Psoas muscle (tissue), 8 donors: ENCODE data around the gene TELO2. TPM values are rescaled to one million over a fixed set of nuclear protein-coding genes. Genes with fewer than 3 reads are reported as not detected.
"Not testable (repeated sequence)": the region's sequence is repeated elsewhere in the genome, so short reads cannot be mapped to it uniquely, and the experiment has no call there.

ENCODE experiments used
- ATAC-seq, 4 donors: fragments of 200-7000 bp; cut with Tn5 transposase; one replicate each; pipeline ENCODE4 v1.9.1; 2020; ENCODE audit warnings: moderate library complexity in 3 of 4, mild to moderate bottlenecking in 2 of 4
- DNase-seq, 2 donors: peaks; one replicate each; pipeline ENCODE4 v3.0.0-alpha.2; 2020
- H3K27ac ChIP-seq: fragments of 200-600 bp; one replicate; pipeline ENCODE4 v1.8.0; 2022
- H3K27me3 ChIP-seq, 3 donors: fragments of 200-600 bp in 1 of 3; one replicate each; pipeline versions ENCODE4 v1.6.1 to v1.8.0; 2013 to 2022; ENCODE audit warnings: low read length in 2 of 3, mild to moderate bottlenecking in 2 of 3, moderate library complexity in 1 of 3; ENCODE audit not compliant: insufficient read depth in 3 of 3
- H3K36me3 ChIP-seq, 2 donors: fragments of 200-600 bp in 1 of 2; one replicate each; pipeline versions ENCODE4 v1.6.1 to v1.8.0; 2013 to 2022; ENCODE audit warnings: low read depth in 1 of 2, mild to moderate bottlenecking in 1 of 2, moderate library complexity in 1 of 2; ENCODE audit not compliant: insufficient read depth in 1 of 2
- H3K4me1 ChIP-seq: fragments of 200-600 bp; one replicate; pipeline ENCODE4 v1.8.0; 2022
- H3K4me3 ChIP-seq: fragments of 200-600 bp; one replicate; pipeline ENCODE4 v1.8.0; 2022; ENCODE audit warnings: mild to moderate bottlenecking
- H3K9me3 ChIP-seq: fragments of 200-600 bp; one replicate; pipeline ENCODE4 v1.8.0; 2022
- WGBS, 3 donors: extraction: QIAGEN DNeasy Blood & Tissue Kit; methylation state at CpG; one replicate each; pipeline versions ENCODE4 v1.1.6 to v1.1.7; 2013; 5-methylcytosine and 5-hydroxymethylcytosine counted together
- intact Hi-C, 2 donors: fragments of 100-400 bp; cut with DNase I; formaldehyde crosslinking; loops; one replicate each; pipeline versions ENCODE4 v1.11.0 to v1.14.2; 2022
- polyA plus RNA-seq, 3 donors: library from polyadenylated mRNA; stranded (reverse); fragments of 200-250 nt; gene quantifications; one replicate each; pipeline ENCODE4 v1.2.3, GENCODE V29; 2013
- total RNA-seq, 4 donors: library from RNA; stranded (reverse); fragmentation: NEBNext Ultra II Directional in 2 of 4; extraction: Animal tissue kit (Norgen Biotek cat#: 25700) in 2 of 4; gene quantifications; one replicate each; pipeline versions ENCODE4 v1.2.1 to v1.2.4, GENCODE V29; 2021 to 2023
- TF ChIP-seq, protein P1 (sequence below): fragments of 200-600 bp; IDR thresholded peaks from one replicate; pipeline ENCODE4 v1.8.0; 2022; ENCODE audit warnings: antibody characterized with exemption
- donor health status: healthy with polysubstance abuse.
- donor health status: DM: no; HTN: no; CAD: no; lungs with moderate emphysema.
- donor health status: Bipolar disorder and iron deficiency.
- donor health status: healthy.
- donor health status: DM: yes; HTN: yes; CAD: no.
- donor health status: DM: no; HTN: no; CAD: no.
- donor health status: DM: no; HTN: no; CAD: no.
- donor health status: DM: yes; HTN: yes; CAD: no.

The TELO2 gene
- total and polyA plus RNA-seq, 7 donors = 11.6 to 23.8 (median 17.4) TPM

DNA sequence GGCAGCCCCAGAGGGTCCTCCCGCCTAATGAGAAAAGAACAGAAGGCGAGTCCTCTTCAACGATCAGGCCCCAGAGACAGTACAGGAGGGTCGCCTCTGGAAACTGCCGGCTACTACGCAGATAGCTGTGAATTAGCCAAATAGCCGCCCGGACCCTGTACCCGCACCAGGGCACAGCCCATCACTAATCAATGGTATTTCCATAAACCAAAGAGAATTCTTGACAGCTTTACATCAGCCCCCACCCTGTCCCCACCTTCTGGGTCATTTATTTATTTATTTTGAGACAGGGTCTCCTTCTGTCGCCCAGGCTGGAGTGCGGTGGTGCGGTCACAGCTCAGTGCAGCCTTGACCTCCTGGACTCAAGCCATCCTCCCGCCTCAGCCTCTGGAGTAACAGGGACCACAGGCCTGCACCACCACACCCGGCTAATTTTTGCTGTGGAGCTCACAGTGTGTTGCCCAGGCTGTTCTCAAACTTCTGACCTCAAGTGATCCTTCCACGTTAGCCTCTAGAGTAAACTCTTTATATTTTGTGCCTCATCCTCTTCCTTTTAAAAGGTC lies 17.5 kb upstream of the TELO2 start:
- ATAC-seq (peak in 2 of 4 donors; percentile 3 to 23), DNase-seq (no peak)
- H3K36me3 ChIP-seq = no peaks in the 10 kb centered on the region
- peak overlapping the region; percentile 91 for H3K4me3 ChIP-seq
- H3K27ac ChIP-seq = peak overlapping the region; percentile 96
- H3K4me1 ChIP-seq = peaks cover 14% of the 10 kb centered on the region
- 43 to 57% (median 52%) methylated on average over 15 of the region's 15 CpGs for WGBS, 3 donors
- no peaks in the 10 kb centered on the region for H3K9me3 ChIP-seq
- TF ChIP-seq, protein P1, sequence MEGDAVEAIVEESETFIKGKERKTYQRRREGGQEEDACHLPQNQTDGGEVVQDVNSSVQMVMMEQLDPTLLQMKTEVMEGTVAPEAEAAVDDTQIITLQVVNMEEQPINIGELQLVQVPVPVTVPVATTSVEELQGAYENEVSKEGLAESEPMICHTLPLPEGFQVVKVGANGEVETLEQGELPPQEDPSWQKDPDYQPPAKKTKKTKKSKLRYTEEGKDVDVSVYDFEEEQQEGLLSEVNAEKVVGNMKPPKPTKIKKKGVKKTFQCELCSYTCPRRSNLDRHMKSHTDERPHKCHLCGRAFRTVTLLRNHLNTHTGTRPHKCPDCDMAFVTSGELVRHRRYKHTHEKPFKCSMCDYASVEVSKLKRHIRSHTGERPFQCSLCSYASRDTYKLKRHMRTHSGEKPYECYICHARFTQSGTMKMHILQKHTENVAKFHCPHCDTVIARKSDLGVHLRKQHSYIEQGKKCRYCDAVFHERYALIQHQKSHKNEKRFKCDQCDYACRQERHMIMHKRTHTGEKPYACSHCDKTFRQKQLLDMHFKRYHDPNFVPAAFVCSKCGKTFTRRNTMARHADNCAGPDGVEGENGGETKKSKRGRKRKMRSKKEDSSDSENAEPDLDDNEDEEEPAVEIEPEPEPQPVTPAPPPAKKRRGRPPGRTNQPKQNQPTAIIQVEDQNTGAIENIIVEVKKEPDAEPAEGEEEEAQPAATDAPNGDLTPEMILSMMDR = no peak
- intact Hi-C loops = loop anchor here in 1 of 2 donors (2.0 to 10.0 kb wide), 2 partner anchors 15 to 51 kb away; partner anchors contain the start of gene UQCC4
- H3K27me3 ChIP-seq = no peaks in the 10 kb centered on the region

- no peak for DNase-seq
- Histone ChIP-seq H3K36me3 (no peaks in the 10 kb centered on the region), H3K27me3 (no peaks in the 10 kb centered on the region), H3K4me3 (no peak overlapping the region), H3K27ac (no peak overlapping the region), H3K4me1 (peaks cover 8% of the 10 kb centered on the region), H3K9me3 (no peaks in the 10 kb centered on the region)
- TF ChIP-seq, protein P1 = no peak
- ATAC-seq = no peak
- intact Hi-C loops = loop anchor here in 1 of 2 donors (10.0 kb wide), 1 partner anchor 52 kb away; the partner anchor contains the start of gene UQCC4
- 90 to 91% (median 90%) methylated on average over 10 of the region's 10 CpGs for WGBS, 3 donors
Observed at GRCh38 chr16:1477033-1477432, 16.1 kb upstream of the TELO2 start.

DNA sequence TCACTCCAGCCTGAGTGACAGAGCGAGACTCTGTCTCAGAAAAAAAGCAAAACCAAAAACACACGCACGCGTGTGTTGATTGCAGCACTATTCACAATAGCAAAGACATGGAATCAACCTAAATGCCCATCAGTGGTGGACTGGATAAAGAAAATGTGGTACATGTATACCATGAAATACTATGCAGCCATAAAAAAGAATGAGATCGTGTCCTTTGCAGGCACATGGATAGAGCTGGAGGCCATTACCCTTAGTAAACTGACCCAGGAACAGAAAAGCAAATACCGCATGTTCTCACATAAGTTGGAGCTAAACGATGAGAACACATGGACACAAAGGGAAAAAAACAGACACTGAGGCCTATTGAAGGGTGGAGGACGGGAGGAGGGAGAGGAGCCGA lies 14.2 kb upstream of the TELO2 start:
- H3K27ac ChIP-seq = not testable (repeated sequence)
- 94 to 95% (median 95%) methylated on average over 9 of the region's 9 CpGs for WGBS, 3 donors

DNA sequence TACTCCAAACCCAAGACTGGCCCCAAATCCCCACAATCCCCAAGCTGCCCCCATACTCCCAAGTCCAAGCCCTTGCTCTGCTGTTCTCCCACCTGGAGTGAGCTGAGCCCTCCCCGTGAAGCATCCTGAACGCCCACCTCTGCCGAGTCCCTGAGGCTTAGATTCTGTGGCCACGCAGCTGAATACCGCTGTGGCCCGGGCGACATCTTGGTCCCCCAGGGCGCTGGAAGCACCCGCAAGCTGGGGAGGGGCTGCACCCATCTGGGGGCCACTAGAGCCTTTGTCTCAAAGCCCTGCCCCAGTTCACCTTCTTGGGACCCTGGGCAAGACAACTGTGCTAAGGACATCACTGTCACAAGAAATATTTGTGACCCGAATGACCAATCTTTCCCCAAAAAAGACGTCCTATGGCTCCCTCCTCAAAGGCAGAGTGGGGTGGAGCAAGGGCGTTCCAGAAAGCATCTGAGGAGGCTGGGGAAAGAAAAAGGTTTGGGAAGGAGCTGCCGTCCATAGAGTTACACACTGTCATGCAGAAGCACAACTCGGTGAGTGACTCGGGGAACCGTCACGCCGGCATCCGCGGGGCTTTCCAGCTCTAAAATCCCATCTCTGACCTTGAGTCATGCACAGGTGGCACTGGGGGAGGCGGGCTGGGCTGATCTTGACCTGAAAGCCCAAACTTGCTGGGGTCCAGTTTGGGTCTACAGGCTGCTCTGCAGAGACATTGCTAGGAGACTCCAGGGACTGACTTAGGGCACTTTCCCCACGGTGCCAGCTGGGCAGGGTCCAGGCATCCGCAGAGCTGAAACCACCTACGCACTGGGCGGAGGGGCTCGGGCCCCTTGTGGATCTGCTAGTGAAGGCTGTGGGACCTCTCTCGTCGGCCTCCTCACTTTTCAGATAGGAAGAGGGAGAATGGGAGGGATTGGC lies 11.0 kb upstream of the TELO2 start:
- Histone ChIP-seq H3K9me3 (no peaks in the 10 kb centered on the region), H3K27me3 (no peaks in the 10 kb centered on the region), H3K4me1 (no peaks in the 10 kb centered on the region), H3K36me3 (no peaks in the 10 kb centered on the region), H3K27ac (no peak overlapping the region), H3K4me3 (no peak overlapping the region)
- DNase-seq = no peak
- TF ChIP-seq, protein P1 = no peak
- intact Hi-C loops = loop anchor here in 1 of 2 donors (5.0 kb wide), 1 partner anchor 190 kb away; no protein-coding TSS in a partner anchor
- WGBS, 3 donors = 73 to 75% (median 75%) methylated on average over 28 of the region's 28 CpGs
- ATAC-seq = no peak

More for the DNA sequence above, 14.2 kb upstream of the TELO2 start:
- H3K36me3 ChIP-seq, DNase-seq, H3K4me1 ChIP-seq, ATAC-seq, H3K27me3 ChIP-seq, H3K9me3 ChIP-seq, H3K4me3 ChIP-seq: not testable (repeated sequence)
- intact Hi-C loops = loop anchor here in 1 of 2 donors (10.0 kb wide), 1 partner anchor 54 kb away; the partner anchor contains the start of gene UQCC4
